Fibroblast of villous mesenchyme (primary cell): ENCODE results near the gene PARD3. TPM values are rescaled to one million over a fixed set of nuclear protein-coding genes. Genes with fewer than 3 reads are reported as not detected.

ENCODE experiments used
- DNase-seq: peaks from one replicate; pipeline ENCODE4 v3.0.0-alpha.2; 2010; ENCODE audit warnings: low read depth
- H3K4me3 ChIP-seq: 2 replicates; pipeline ENCODE4 v1.5.1; 2011; ENCODE audit warnings: low read depth, mild to moderate bottlenecking, low read length
- total RNA-seq: library from RNA; depleted of rRNA; stranded (reverse); fragments of >200 nt; gene quantifications from 2 replicates; pipeline ENCODE4 v1.2.3, GENCODE V29; 2012
- TF ChIP-seq, protein P1 (sequence below): IDR thresholded peaks from 2 replicates; pipeline ENCODE4 v1.5.1; 2012; ENCODE audit warnings: low read depth, mild to moderate bottlenecking, low read length; ENCODE audit not compliant: insufficient read depth

PARD3 gene
- total RNA-seq, 1 donor: 44.0 TPM

DNA sequence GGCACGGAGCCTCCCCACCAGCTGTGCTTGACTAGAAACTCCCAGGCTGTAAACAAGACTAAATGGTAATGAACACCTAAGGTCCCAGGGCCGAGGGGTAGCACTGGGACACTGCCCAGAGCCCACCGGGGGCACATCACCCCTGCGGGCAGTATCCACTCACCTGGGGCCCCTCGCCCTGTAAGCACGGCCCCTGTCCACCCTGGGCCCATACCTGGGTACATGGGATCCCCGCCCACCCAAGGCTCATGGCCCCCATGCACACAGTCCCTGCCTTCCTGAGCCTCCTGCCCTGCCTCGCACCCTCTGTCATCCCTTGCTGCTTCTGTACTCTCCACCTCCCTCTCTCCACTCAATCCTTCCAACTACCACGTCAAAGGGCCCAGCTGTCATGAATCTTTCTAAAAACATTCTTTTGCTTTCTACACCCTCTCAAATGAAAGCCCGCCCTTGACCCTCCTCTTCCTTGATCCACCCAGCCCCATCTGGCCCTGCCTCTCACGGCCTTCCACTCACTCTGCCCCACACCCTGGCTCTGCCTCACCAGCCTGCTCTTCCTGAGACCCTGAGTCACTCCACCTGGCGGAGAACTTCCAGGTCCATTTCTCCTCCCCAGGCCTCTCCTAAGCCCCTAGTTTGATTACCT is 173.1 kb downstream of the PARD3 start:
- TF ChIP-seq, protein P1, sequence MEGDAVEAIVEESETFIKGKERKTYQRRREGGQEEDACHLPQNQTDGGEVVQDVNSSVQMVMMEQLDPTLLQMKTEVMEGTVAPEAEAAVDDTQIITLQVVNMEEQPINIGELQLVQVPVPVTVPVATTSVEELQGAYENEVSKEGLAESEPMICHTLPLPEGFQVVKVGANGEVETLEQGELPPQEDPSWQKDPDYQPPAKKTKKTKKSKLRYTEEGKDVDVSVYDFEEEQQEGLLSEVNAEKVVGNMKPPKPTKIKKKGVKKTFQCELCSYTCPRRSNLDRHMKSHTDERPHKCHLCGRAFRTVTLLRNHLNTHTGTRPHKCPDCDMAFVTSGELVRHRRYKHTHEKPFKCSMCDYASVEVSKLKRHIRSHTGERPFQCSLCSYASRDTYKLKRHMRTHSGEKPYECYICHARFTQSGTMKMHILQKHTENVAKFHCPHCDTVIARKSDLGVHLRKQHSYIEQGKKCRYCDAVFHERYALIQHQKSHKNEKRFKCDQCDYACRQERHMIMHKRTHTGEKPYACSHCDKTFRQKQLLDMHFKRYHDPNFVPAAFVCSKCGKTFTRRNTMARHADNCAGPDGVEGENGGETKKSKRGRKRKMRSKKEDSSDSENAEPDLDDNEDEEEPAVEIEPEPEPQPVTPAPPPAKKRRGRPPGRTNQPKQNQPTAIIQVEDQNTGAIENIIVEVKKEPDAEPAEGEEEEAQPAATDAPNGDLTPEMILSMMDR: no peak
- DNase-seq: no peak
- H3K4me3 ChIP-seq: no peak overlapping the region

DNA sequence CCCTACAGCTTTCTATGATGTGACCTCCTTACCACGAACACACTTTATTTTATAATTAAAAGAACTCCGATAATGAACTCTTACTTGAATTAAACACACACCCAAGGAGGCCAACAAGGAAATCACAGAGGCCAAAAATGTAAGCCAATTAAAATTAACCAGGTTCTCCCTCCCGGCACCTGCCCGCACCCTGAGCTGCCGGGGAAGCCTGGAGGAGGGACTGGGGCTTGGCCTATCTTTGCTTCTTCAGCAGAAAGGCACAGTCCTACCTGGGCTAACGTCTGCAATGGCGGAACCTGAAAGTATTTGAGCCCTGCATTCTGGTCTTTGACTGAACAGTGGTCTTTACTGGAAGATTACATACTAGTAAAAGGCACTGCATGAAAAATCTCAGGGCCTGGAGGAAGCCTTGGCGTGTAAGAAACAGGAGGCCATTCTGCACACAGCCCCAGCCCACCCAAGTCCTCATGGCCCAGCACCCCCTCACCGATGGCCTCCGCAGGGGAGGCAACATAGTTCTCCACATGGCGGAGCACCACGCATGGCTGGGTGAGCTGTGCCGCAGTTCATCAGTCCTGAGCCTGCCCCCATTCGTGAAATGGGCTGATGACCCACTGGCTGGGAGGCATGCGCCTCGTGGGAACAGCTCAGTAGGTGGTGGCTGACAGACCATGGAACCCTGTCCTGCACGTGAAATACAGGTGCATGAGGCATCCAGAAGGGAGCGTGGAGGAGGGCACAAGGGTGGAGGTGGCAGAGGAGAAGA is 173.8 kb downstream of the PARD3 start:
- no peak for DNase-seq
- TF ChIP-seq, protein P1: no peak

DNA sequence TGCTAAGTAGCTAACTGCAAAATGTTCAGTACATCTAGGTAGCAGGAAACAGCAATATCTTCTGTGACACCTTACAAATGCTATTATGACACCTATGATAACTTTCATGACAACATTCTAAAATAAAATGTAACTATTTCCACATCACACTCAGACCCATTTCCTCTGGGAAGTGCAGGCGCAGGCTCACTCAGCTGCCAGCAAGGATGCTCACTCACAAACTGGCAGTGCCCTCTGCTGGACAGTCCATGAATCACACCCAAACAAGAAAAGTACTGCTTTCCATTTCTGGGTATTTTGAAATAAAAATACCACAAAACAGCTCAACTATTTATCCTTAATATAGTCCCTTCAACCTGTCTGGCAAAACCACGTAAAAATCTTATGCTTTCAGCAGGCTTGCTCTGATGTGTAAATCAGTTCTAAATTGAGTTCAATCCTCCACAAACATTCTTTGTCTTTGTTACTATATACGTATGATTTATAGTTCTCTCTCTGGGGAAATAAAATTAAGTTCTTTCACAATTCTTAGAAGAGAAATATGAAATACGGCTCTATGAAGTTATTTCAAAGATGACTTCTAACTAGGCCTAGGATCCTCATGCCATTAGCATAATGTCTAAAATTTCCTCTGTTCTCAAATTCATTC is 176.6 kb downstream of the PARD3 start:
- no peak overlapping the region for H3K4me3 ChIP-seq
- peak; percentile 91 for DNase-seq
- TF ChIP-seq, protein P1: peak; percentile 91

More for the DNA sequence above, 173.8 kb downstream of the PARD3 start:
- no peak overlapping the region for H3K4me3 ChIP-seq

DNA sequence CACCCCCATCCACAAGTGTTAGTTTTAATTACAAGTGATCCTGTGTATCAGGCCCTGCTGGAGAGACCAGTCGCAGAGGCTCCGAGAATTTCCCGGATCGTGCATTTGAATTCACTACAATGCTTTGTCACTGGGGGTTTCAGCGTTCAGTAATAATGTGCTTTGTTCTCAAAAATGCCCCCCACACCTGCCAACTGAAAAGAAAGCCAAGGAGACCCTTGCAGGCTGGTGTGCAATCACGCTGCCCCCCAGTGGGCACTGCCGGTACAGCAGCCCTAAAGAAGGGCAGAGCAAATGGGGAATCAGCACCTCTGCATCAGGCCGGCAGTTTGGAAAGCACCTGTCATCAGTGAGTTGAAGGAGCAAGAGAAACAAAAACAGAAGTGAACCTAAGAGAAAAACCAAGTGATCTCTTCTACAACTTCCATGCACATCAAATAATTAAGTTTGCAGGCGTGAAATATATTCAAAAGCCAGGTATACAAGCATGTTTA is 177.6 kb downstream of the PARD3 start:
- DNase-seq: peak; percentile 49
- no peak overlapping the region for H3K4me3 ChIP-seq
- TF ChIP-seq, protein P1: peak; percentile 100

DNA sequence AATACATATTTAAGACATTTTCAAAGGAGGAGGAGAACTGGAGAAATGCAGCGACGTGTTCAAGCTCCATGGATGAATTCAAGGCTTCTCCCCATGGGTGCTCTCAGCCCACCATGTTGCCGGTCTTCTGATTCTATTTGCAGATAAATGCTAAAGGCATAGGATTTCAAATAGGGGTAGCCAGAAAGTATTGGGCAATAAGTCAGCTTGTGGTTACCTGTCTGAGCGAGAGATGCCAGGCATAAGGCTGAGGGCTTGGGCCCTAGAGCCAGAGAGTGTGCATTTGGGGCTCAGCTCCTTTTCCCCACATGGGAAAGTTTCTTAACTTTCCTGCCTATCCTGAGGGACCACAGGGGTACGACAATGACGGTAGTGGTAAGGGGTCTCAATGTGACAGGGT is 180.0 kb downstream of the PARD3 start:
- H3K4me3 ChIP-seq: no peak overlapping the region
- TF ChIP-seq, protein P1: no peak
- no peak for DNase-seq

DNA sequence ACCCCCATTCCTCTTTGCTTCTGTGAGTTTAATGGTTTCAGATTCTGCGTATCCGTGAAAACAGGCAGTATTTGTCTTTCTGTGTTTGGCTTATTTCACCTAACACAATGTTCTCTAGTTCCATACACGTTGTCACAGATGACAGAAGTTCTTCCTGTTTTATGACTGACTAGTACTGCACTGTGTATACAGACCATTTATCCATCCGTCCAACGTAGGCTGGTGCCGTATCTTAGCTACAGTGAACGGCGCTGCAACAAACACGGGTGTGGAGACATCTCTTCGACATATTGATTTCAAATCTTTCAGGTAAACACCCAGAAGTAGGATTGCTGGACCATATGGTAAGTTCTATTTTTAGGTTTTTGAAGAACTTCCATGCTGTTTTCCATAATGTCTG is 181.7 kb downstream of the PARD3 start:
- no peak for DNase-seq
- TF ChIP-seq, protein P1: no peak
- no peak overlapping the region for H3K4me3 ChIP-seq
